Left lung (tissue), 10 donors: ENCODE measurements around the gene AVPR2. TPM values are rescaled to one million over a fixed set of nuclear protein-coding genes. Genes with fewer than 3 reads are reported as not detected.

Source experiments
- ATAC-seq: fragments of 200-7000 bp; cut with Tn5 transposase; one replicate; pipeline ENCODE4 v1.9.1; 2020; ENCODE audit warnings: moderate library complexity
- DNase-seq, 4 donors: peaks; one replicate each; pipeline ENCODE4 v3.0.0-alpha.2; 2013 to 2020
- H3K27ac ChIP-seq, 2 donors: fragments of 200-600 bp; sonication (generic) in 1 of 2; one replicate each; pipeline versions ENCODE4 v1.5.0 to v1.8.0; 2020 to 2021
- H3K27me3 ChIP-seq, 2 donors: fragments of 200-600 bp; sonication (generic) in 1 of 2; one replicate each; pipeline versions ENCODE4 v1.5.0 to v1.8.0; 2020 to 2021
- H3K36me3 ChIP-seq, 2 donors: fragments of 200-600 bp; sonication (generic) in 1 of 2; one replicate each; pipeline versions ENCODE4 v1.5.0 to v1.8.0; 2020 to 2021
- H3K4me1 ChIP-seq, 2 donors: fragments of 200-600 bp; one replicate each; pipeline ENCODE4 v1.8.0; 2021
- H3K4me3 ChIP-seq, 2 donors: fragments of 200-600 bp; sonication (generic) in 1 of 2; one replicate each; pipeline versions ENCODE4 v1.5.0 to v1.8.0; 2020 to 2021; ENCODE audit warnings: mild to moderate bottlenecking in 1 of 2
- H3K9me3 ChIP-seq, 2 donors: fragments of 200-600 bp; sonication (generic) in 1 of 2; one replicate each; pipeline versions ENCODE4 v1.5.0 to v1.8.0; 2020 to 2021
- CTCF ChIP-seq, 2 donors: fragments of 200-600 bp; sonication (generic) in 1 of 2; IDR thresholded peaks; one replicate each; pipeline versions ENCODE4 v1.5.0 to v1.8.0; 2021; ENCODE audit warnings: antibody characterized with exemption in 2 of 2
- intact Hi-C, 2 donors: fragments of 100-400 bp; cut with DNase I; formaldehyde crosslinking; loops; one replicate each; pipeline versions ENCODE4 v1.11.2 to v1.14.2; 2022
- polyA plus RNA-seq, 6 donors: library from polyadenylated mRNA; unstranded; fragments of 120-200 nt; gene quantifications; one replicate each; pipeline ENCODE4 v1.2.1, GENCODE V29; 2013; ENCODE audit not compliant: insufficient read length in 6 of 6
- total RNA-seq, 2 donors: library from RNA; stranded (reverse); fragmentation: NEBNext Ultra II Directional; extraction: Animal tissue kit (Norgen Biotek cat#: 25700); gene quantifications; one replicate each; pipeline ENCODE4 v1.2.1, GENCODE V29; 2021
- donor health status: DM: no; HTN: yes; CAD: no.
- donor health status: DM: no; HTN: no; CAD: no.

Gene AVPR2
- total and polyA plus RNA-seq, 8 donors: 0.52 to 1.3 (median 0.83) TPM

GRCh38 chrX:153913701-153914100 is 9.2 kb downstream of the AVPR2 start:
- TF ChIP-seq CTCF (IDR thresholded peaks at IDR 0.05): no peak
- Histone ChIP-seq H3K4me3 (no peak overlapping the region), H3K36me3 (peaks cover 0 to 72% of the 10 kb centered on the region in 2 donors), H3K4me1 (no peaks in the 10 kb centered on the region), H3K9me3 (no peaks in the 10 kb centered on the region), H3K27me3 (no peaks in the 10 kb centered on the region), H3K27ac (no peak overlapping the region)
- no peak for ATAC-seq
- intact Hi-C loops: no loop called here
- no peak for DNase-seq

DNA sequence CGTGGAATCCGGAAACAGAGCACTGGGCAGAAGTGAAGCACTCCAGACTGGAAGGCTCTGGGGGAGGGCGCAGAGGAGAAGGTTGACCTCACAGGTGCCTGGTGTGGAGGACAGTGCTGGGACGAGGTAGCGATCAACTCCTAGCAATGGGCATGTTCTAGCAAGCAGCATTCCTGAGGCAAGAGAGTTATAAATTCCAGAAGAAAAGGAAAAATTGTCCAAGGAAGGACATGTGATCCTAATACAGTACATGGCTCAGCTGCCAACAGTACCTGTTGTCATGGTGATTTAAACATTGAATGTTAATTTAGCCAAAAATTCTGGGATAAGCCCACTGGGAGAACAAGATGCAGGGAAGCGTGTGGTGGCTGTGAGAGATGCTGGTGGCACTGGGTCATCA is 13.4 kb downstream of the AVPR2 start:
- no peak for DNase-seq
- no peak for ATAC-seq
- Histone ChIP-seq H3K27ac (no peak overlapping the region), H3K4me3 (no peak overlapping the region), H3K9me3 (no peaks in the 10 kb centered on the region), H3K4me1 (peaks cover under 1 to 19% of the 10 kb centered on the region in 2 donors), H3K27me3 (no peaks in the 10 kb centered on the region), H3K36me3 (peaks cover 0 to 63% of the 10 kb centered on the region in 2 donors)
- TF ChIP-seq CTCF (IDR thresholded peaks at IDR 0.05): no peak
- intact Hi-C loops: no loop called here

GRCh38 chrX:153919281-153919680 is 14.8 kb downstream of the AVPR2 start:
- intact Hi-C loops: no loop called here
- Histone ChIP-seq H3K27ac (no peak overlapping the region), H3K4me3 (no peak overlapping the region), H3K9me3 (no peaks in the 10 kb centered on the region), H3K27me3 (no peaks in the 10 kb centered on the region), H3K4me1 (peaks cover 4 to 31% of the 10 kb centered on the region in 2 donors), H3K36me3 (peaks cover 0 to 50% of the 10 kb centered on the region in 2 donors)
- ATAC-seq: no peak
- DNase-seq: peak in 2 of 4 donors; percentile 29 to 38
- TF ChIP-seq CTCF (IDR thresholded peaks at IDR 0.05): no peak

DNA sequence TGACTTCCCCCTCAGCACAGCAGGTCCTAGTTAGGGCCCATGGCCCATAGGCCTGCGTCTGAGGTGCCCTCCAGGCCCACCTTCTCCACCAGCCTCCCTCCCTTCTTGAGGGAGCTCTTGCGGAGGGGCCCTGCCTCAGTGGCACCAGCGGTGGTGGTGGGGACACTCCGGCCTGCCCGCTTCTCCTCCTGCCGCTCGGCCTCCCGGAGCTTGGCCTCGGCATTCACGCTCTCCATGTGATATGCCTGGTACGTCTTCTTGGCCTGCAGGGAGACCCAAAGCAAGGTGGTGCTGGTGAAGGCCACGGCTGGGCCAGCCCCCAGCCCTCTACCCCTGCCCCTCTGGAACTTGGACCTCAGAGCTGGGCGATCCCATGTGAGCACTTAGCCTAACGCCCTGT is 16.1 kb downstream of the AVPR2 start:
- intact Hi-C loops: no loop called here

DNA sequence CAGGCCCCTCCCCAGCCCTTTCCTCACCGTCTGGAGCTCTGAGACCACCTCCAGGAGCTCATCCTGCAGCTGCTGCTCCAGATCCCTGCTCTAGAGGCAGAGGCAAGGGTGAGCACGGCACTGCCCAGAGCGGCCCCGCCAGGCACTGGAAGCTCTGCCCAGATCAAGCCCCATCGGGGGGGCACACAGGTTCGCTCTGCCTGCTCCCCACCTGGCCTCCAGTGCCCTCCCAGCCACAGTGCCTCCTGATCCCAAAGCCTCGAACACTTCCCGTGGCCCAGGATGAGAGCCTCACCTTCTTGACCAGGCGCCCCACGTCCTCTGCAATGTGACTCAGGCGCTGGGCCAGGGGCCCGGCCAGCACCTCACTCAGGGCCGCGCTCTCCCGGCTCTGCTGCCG is 16.6 kb downstream of the AVPR2 start:
- intact Hi-C loops: no loop called here
- H3K4me1 ChIP-seq: peaks cover 4 to 31% of the 10 kb centered on the region in 2 donors
- DNase-seq (peak in 1 of 4 donors; percentile 42), ATAC-seq (no peak)
- peak overlapping the region in 1 of 2 donors; percentile 97 for H3K27ac ChIP-seq
- H3K27me3 ChIP-seq: no peaks in the 10 kb centered on the region
- H3K36me3 ChIP-seq: peaks cover 0 to 46% of the 10 kb centered on the region in 2 donors
- no peak for TF ChIP-seq CTCF (IDR thresholded peaks at IDR 0.05)
- no peaks in the 10 kb centered on the region for H3K9me3 ChIP-seq
- H3K4me3 ChIP-seq: no peak overlapping the region

More for the DNA sequence above, 16.1 kb downstream of the AVPR2 start:
- Histone ChIP-seq H3K4me1 (peaks cover 4 to 31% of the 10 kb centered on the region in 2 donors), H3K27ac (no peak overlapping the region), H3K36me3 (peaks cover 0 to 46% of the 10 kb centered on the region in 2 donors), H3K4me3 (no peak overlapping the region), H3K9me3 (no peaks in the 10 kb centered on the region), H3K27me3 (no peaks in the 10 kb centered on the region)
- DNase-seq (peak in 1 of 4 donors; percentile 29), ATAC-seq (no peak)
- no peak for TF ChIP-seq CTCF (IDR thresholded peaks at IDR 0.05)
